ENCODE results near the gene CENPB. TPM values are rescaled to one million over a fixed set of nuclear protein-coding genes. Genes with fewer than 3 reads are reported as not detected.

The CENPB gene
- polyA plus RNA-seq, 1 donor (not counting 4 experiments of a cell fraction or from before 2014, with no cell fraction given), result 18.1 TPM

DNA sequence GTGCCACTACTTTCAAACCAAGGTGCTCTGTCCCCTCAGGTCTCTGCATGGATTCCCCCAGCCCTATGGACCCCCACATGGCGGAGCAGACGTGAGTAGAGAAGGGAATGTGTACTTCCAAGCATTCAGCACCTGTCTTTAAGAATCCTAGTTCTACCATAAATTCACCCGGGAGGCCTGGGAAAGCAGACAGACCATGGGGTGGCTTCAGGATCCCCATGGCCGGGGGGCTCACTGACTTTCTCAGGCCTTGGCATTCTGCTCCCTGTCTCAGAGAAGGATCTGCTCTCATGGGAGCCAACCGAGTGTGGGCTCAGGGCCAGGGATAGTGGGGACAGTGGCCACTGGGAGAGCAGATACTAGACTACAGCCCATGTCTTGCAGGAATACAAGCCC, 11.8 kb upstream of the CENPB start:
- no peak for FAIRE-seq

DNA sequence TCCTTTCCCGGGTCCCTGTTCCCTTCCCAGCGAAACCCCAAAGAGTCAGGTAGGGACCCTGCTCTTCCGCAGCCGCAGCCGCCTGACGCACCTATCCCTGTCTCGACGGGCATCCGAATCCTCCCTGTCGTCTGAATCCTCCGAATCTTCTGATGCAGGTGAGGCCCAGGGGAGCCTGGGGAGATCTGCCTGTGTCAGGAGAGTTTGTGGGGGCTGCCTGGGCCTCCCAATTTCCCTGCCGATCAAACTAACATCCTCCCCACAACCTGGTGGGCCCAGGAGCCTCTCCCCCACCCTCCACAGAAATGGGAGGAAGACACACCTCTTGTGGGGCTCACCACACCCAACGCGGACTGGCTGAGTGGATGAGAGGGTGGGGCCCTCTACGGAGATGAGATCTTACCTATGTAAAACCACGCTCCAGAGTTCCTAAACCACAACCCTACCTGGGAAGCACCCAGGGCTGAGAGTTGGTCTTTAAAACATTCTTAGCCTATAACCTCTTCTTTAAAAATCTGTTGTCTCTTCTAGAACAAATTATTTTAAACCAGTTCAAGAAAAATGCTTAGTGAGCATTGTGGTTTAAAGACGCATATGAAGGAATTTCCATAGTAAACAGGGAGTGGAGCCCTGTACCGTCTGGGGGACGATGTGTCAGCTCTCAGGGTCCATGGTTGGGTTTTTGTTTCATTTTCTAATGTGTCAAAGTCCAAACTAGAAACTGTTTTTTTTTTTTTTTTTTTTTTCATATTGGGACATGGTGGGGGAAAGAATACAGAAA, 11.2 kb upstream of the CENPB start:
- Histone ChIP-seq H3K9me3 (ENCODE audit: control insufficient read depth, low read depth, low read length) (no peaks in the 10 kb centered on the region), H3K4me3 (ENCODE audit: control insufficient read depth in 2 of 3, extremely low read depth in 1 of 3, insufficient read depth in 2 of 3, low read depth in 1 of 3, low read length in 3 of 3) (peak overlapping the region; percentile 74 to 90 (median 86)), H3K9ac (ENCODE audit: control insufficient read depth, extremely low read depth, insufficient read depth, low read length) (peak overlapping the region; percentile 88), H4K20me1 (ENCODE audit: control insufficient read depth, extremely low read depth, insufficient read depth, low read length) (no peaks in the 10 kb centered on the region), H3K27me3 (ENCODE audit: control insufficient read depth, extremely low read depth, insufficient read depth, low read length) (no peaks in the 10 kb centered on the region), H3K27ac (ENCODE audit: control insufficient read depth, insufficient read depth, low read length) (peak overlapping the region; percentile 84), H3K4me1 (ENCODE audit: control insufficient read depth, extremely low read depth, insufficient read depth, low read length) (peaks cover 51% of the 10 kb centered on the region), H2AFZ (ENCODE audit: control insufficient read depth, low read length) (no peak overlapping the region), H3K9me1 (ENCODE audit: control insufficient read depth, extremely low read depth, insufficient read depth, low read length) (no peaks in the 10 kb centered on the region), H3K36me3 (ENCODE audit: control insufficient read depth in 2 of 2, extremely low read depth in 1 of 2, insufficient read depth in 2 of 2, low read length in 2 of 2) (peaks cover 24 to 46% of the 10 kb centered on the region in 2 experiments), H3K4me2 (ENCODE audit: control insufficient read depth, extremely low read depth, insufficient read depth, low read depth, low read length) (peak overlapping the region; percentile 97), H3K79me2 (ENCODE audit: control insufficient read depth, insufficient read depth, low read length) (peaks cover 32% of the 10 kb centered on the region)
- DNase-seq (ENCODE audit: low read depth, low spot score), result no peak
- dilution Hi-C loops (cut with MboI; ENCODE audit: extremely low pct_ligation_motif_present, low sequenced_read_pairs), result no loop called here
- FAIRE-seq, result peak; percentile 86
- TF ChIP-seq EZH2 (IDR thresholded peaks at IDR 0.05; ENCODE audit: low read length) (no peak), CTCF (optimal IDR thresholded peaks at IDR 0.05 in 1 of 3, IDR thresholded peaks at IDR 0.05 in 1 of 3, conservative IDR thresholded peaks at IDR 0.05 in 1 of 3; ENCODE audit: extremely low read depth in 1 of 3, insufficient read depth in 2 of 3, low read length in 3 of 3) (no peak)

More for the DNA sequence above, 11.8 kb upstream of the CENPB start:
- Histone ChIP-seq H3K4me3 (ENCODE audit: control insufficient read depth in 2 of 3, extremely low read depth in 1 of 3, insufficient read depth in 2 of 3, low read depth in 1 of 3, low read length in 3 of 3) (peak overlapping the region in 2 of 3 experiments; percentile 86 to 90), H3K9ac (ENCODE audit: control insufficient read depth, extremely low read depth, insufficient read depth, low read length) (peak overlapping the region; percentile 88), H3K9me1 (ENCODE audit: control insufficient read depth, extremely low read depth, insufficient read depth, low read length) (no peaks in the 10 kb centered on the region), H3K4me1 (ENCODE audit: control insufficient read depth, extremely low read depth, insufficient read depth, low read length) (peaks cover 56% of the 10 kb centered on the region), H3K36me3 (ENCODE audit: control insufficient read depth in 2 of 2, extremely low read depth in 1 of 2, insufficient read depth in 2 of 2, low read length in 2 of 2) (peaks cover 30 to 52% of the 10 kb centered on the region in 2 experiments), H2AFZ (ENCODE audit: control insufficient read depth, low read length) (no peak overlapping the region), H3K27me3 (ENCODE audit: control insufficient read depth, extremely low read depth, insufficient read depth, low read length) (no peaks in the 10 kb centered on the region), H3K9me3 (ENCODE audit: control insufficient read depth, low read depth, low read length) (no peaks in the 10 kb centered on the region), H3K27ac (ENCODE audit: control insufficient read depth, insufficient read depth, low read length) (peak overlapping the region; percentile 84), H3K4me2 (ENCODE audit: control insufficient read depth, extremely low read depth, insufficient read depth, low read depth, low read length) (peak overlapping the region; percentile 97), H4K20me1 (ENCODE audit: control insufficient read depth, extremely low read depth, insufficient read depth, low read length) (no peaks in the 10 kb centered on the region), H3K79me2 (ENCODE audit: control insufficient read depth, insufficient read depth, low read length) (peaks cover 32% of the 10 kb centered on the region)
- dilution Hi-C loops (cut with MboI; ENCODE audit: extremely low pct_ligation_motif_present, low sequenced_read_pairs), result no loop called here
- TF ChIP-seq EZH2 (IDR thresholded peaks at IDR 0.05; ENCODE audit: low read length) (no peak), CTCF (optimal IDR thresholded peaks at IDR 0.05 in 1 of 3, IDR thresholded peaks at IDR 0.05 in 1 of 3, conservative IDR thresholded peaks at IDR 0.05 in 1 of 3; ENCODE audit: extremely low read depth in 1 of 3, insufficient read depth in 2 of 3, low read length in 3 of 3) (no peak)
- DNase-seq (ENCODE audit: low read depth, low spot score), result no peak

All from keratinocyte (primary cell).